ENCODE results near the gene DHX35.

- TF ChIP-seq POLR2AphosphoS5 (IDR thresholded peaks at IDR 0.05; ENCODE audit: borderline replicate concordance, low read depth, low read length) = no peak
- no peak for TF ChIP-seq EZH2 (IDR thresholded peaks at IDR 0.05)
- TF ChIP-seq FOXP2 (optimal IDR thresholded peaks at IDR 0.05; ENCODE audit: control extremely low read depth, extremely low read length, insufficient read depth) = no peak
Measured at GRCh38 chr20:39089029-39089428, 126.9 kb downstream of the DHX35 start.

All from SK-N-MC (cell line).